Caco-2 (cell line): ENCODE measurements around the gene OR51I2. TPM values are rescaled to one million over a fixed set of nuclear protein-coding genes. Genes with fewer than 3 reads are reported as not detected.

Experiments used
- BruUV-seq: library from RNA; stranded (reverse); fragments of 400-500 nt; replicated peaks from 2 replicates; lab custom pipeline; 2021; lab: Mats Ljungman, UMichigan
- CTCF ChIA-PET: fragments of 300-600 bp; sonication (Branson Sonifier 250); formaldehyde crosslinking; loops from one replicate; lab custom pipeline; 2022; ENCODE audit warnings: antibody characterized with exemption; lab: Charles Lee
- POLR2A ChIA-PET: fragments of 300-600 bp; sonication (Branson Sonifier 250); formaldehyde crosslinking; loops from one replicate; lab custom pipeline; 2022; ENCODE audit warnings: antibody characterized with exemption; lab: Charles Lee
- DNase-seq, 2 experiments: peaks; one replicate each; pipeline versions ENCODE4 v3.0.0 to v3.0.0-alpha.2; 2020 to 2022
- H3K27me3 ChIP-seq: replicated peaks from 2 replicates; pipeline ENCODE4 v1.6.0; 2011; ENCODE audit warnings: low read length; ENCODE audit not compliant: control insufficient read depth, insufficient read depth
- H3K36me3 ChIP-seq: 2 replicates; pipeline ENCODE4 v1.5.1; 2011; ENCODE audit warnings: low read length; ENCODE audit not compliant: control insufficient read depth, insufficient read depth
- H3K4me1 ChIP-seq: fragments of 250-450 bp; sonication (Bioruptor Pico); 2 replicates; pipeline ENCODE4 v1.5.1; 2020; ENCODE audit warnings: mild to moderate bottlenecking
- H3K4me3 ChIP-seq: 2 replicates; pipeline ENCODE4 v1.5.1; 2011; ENCODE audit warnings: low read depth, mild to moderate bottlenecking, control low read depth, low read length
- H3K9me3 ChIP-seq: fragments of 250-450 bp; sonication (Bioruptor Pico); 2 replicates; pipeline ENCODE4 v1.5.1; 2020; ENCODE audit warnings: mild to moderate bottlenecking, moderate library complexity
- H3K27ac Mint-ChIP-seq: one replicate; pipeline ENCODE4 v1.8.0; 2022; ENCODE audit warnings: mixed read lengths; ENCODE audit not compliant: unreplicated experiment
- H3K27me3 Mint-ChIP-seq: one replicate; pipeline ENCODE4 v1.8.0; 2022; ENCODE audit warnings: mixed read lengths; ENCODE audit not compliant: insufficient read depth, unreplicated experiment
- H3K36me3 Mint-ChIP-seq: one replicate; pipeline ENCODE4 v1.8.0; 2022; ENCODE audit warnings: mild to moderate bottlenecking, mixed read lengths; ENCODE audit not compliant: insufficient read depth, unreplicated experiment
- H3K4me1 Mint-ChIP-seq: one replicate; pipeline ENCODE4 v1.8.0; 2022; ENCODE audit warnings: low read depth, mixed read lengths; ENCODE audit not compliant: unreplicated experiment
- H3K4me3 Mint-ChIP-seq: one replicate; pipeline ENCODE4 v1.8.0; 2022; ENCODE audit warnings: mild to moderate bottlenecking, moderate library complexity, mixed read lengths; ENCODE audit not compliant: unreplicated experiment
- H3K9me3 Mint-ChIP-seq: one replicate; pipeline ENCODE4 v1.8.0; 2022; ENCODE audit warnings: mixed read lengths; ENCODE audit not compliant: unreplicated experiment
- CTCF ChIP-seq, 2 experiments: fragments of 200-600 bp in 1 of 2; IDR thresholded peaks; 1 replicate in 1 of 2; 2 replicates in 1 of 2; pipeline versions ENCODE4 v1.5.1 to v1.8.0; 2011 to 2022; ENCODE audit warnings: antibody characterized with exemption in 1 of 2, control low read depth in 1 of 2, inconsistent platforms in 1 of 2, low read depth in 1 of 2, low read length in 1 of 2, mild to moderate bottlenecking in 1 of 2, moderate library complexity in 1 of 2; ENCODE audit not compliant: insufficient read depth in 1 of 2, severe bottlenecking in 1 of 2, unreplicated experiment in 1 of 2
- intact Hi-C: fragments of 100-400 bp; cut with micrococcal nuclease; formaldehyde crosslinking; loops from one replicate; pipeline ENCODE4 v1.10.0; 2022; ENCODE audit not compliant: unreplicated experiment
- total RNA-seq: library from RNA; stranded (reverse); gene quantifications from 2 replicates; pipeline ENCODE4 v1.2.3, GENCODE V29; 2022

Gene OR51I2
- total RNA-seq, 1 experiment from 2014 or later = not detected

- Mint-ChIP-seq H3K27me3 (peaks cover 14% of the 10 kb centered on the region), H3K36me3 (no peaks in the 10 kb centered on the region), H3K4me3 (no peak overlapping the region), H3K27ac (no peak overlapping the region), H3K9me3 (no peaks in the 10 kb centered on the region), H3K4me1 (no peaks in the 10 kb centered on the region)
- no peaks in the 10 kb centered on the region for H3K4me1 ChIP-seq
- no peaks in the 10 kb centered on the region for H3K36me3 ChIP-seq
- H3K9me3 ChIP-seq = no peaks in the 10 kb centered on the region
- H3K27me3 ChIP-seq = no peaks in the 10 kb centered on the region; the same call in 1 of the 2 replicates
- ChIA-PET CTCF (no interaction called here), POLR2A (no interaction called here)
- no peak for TF ChIP-seq CTCF (IDR thresholded peaks at IDR 0.05; ENCODE audit: insufficient read depth in 1 of 2, low read depth in 1 of 2, low read length in 1 of 2, severe bottlenecking in 1 of 2, unreplicated experiment in 1 of 2)
- no TSS peak for BruUV-seq
- H3K4me3 ChIP-seq = no peak overlapping the region
- DNase-seq = no peak
- intact Hi-C loops = no loop called here
Observed at GRCh38 chr11:5488798-5489399, 39.8 kb downstream of the OR51I2 start.

- Mint-ChIP-seq H3K4me3 (no peak overlapping the region), H3K36me3 (no peaks in the 10 kb centered on the region), H3K4me1 (no peaks in the 10 kb centered on the region), H3K9me3 (no peaks in the 10 kb centered on the region), H3K27ac (no peak overlapping the region), H3K27me3 (peaks cover 14% of the 10 kb centered on the region)
- no peak for DNase-seq
- ChIA-PET CTCF (no interaction called here), POLR2A (no interaction called here)
- no TSS peak for BruUV-seq
- TF ChIP-seq CTCF (IDR thresholded peaks at IDR 0.05; ENCODE audit: insufficient read depth in 1 of 2, low read depth in 1 of 2, low read length in 1 of 2, severe bottlenecking in 1 of 2, unreplicated experiment in 1 of 2) = no peak
- Histone ChIP-seq H3K27me3 (no peaks in the 10 kb centered on the region; the same call in 1 of the 2 replicates), H3K36me3 (no peaks in the 10 kb centered on the region), H3K9me3 (no peaks in the 10 kb centered on the region), H3K4me3 (no peak overlapping the region), H3K4me1 (no peaks in the 10 kb centered on the region)
- intact Hi-C loops = no loop called here
Observed at GRCh38 chr11:5489576-5490357, 40.6 kb downstream of the OR51I2 start.

- Histone ChIP-seq H3K36me3 (no peaks in the 10 kb centered on the region), H3K4me1 (no peaks in the 10 kb centered on the region), H3K27me3 (no peaks in the 10 kb centered on the region), H3K4me3 (no peak overlapping the region), H3K9me3 (no peaks in the 10 kb centered on the region)
- no peak overlapping the region for H3K4me3 Mint-ChIP-seq
- no peak overlapping the region for H3K27ac Mint-ChIP-seq
- intact Hi-C loops = no loop called here
- H3K36me3 Mint-ChIP-seq = no peaks in the 10 kb centered on the region
- TF ChIP-seq CTCF (IDR thresholded peaks at IDR 0.05; ENCODE audit: insufficient read depth in 1 of 2, low read depth in 1 of 2, low read length in 1 of 2, severe bottlenecking in 1 of 2, unreplicated experiment in 1 of 2) = no peak
- ChIA-PET POLR2A (no interaction called here), CTCF (no interaction called here)
- DNase-seq = no peak
- BruUV-seq = no TSS peak
- peaks cover 17% of the 10 kb centered on the region for H3K27me3 Mint-ChIP-seq
- H3K9me3 Mint-ChIP-seq = no peaks in the 10 kb centered on the region
- no peaks in the 10 kb centered on the region for H3K4me1 Mint-ChIP-seq
Observed at GRCh38 chr11:5499671-5500070, 50.5 kb downstream of the OR51I2 start.
